HUES64 (cell line): ENCODE measurements around the gene KCNMB2.
A peak's percentile ranks its signal among the peaks of the same experiment; 100 is the strongest.

Experiments used
- H3K27ac ChIP-seq: 2 replicates; pipeline ENCODE4 v1.7.0; 2013; ENCODE audit warnings: low read depth, low read length, inconsistent platforms
- H3K27me3 ChIP-seq: 2 replicates; pipeline ENCODE4 v1.6.1; 2013; ENCODE audit warnings: mild to moderate bottlenecking, low read length; ENCODE audit not compliant: insufficient read depth
- H3K36me3 ChIP-seq: 2 replicates; pipeline ENCODE4 v1.6.1; 2013; ENCODE audit warnings: mild to moderate bottlenecking, low read length; ENCODE audit not compliant: insufficient read depth
- H3K4me1 ChIP-seq: 2 replicates; pipeline ENCODE4 v1.6.1; 2013; ENCODE audit warnings: mild to moderate bottlenecking, low read length, moderate library complexity; ENCODE audit not compliant: insufficient read depth
- H3K4me3 ChIP-seq: 2 replicates; pipeline ENCODE4 v1.5.1; 2013; ENCODE audit warnings: mild to moderate bottlenecking, low read length, moderate library complexity
- H3K9ac ChIP-seq: 2 replicates; pipeline ENCODE4 v1.6.1; 2013; ENCODE audit warnings: mild to moderate bottlenecking, low read depth, low read length
- H3K9me3 ChIP-seq: 2 replicates; pipeline ENCODE4 v1.6.1; 2013; ENCODE audit warnings: low read depth, low read length; ENCODE audit not compliant: insufficient read depth
- WGBS: fragments of 150-250, 120-280 bp; methylation state at CpG from one replicate; pipeline ENCODE4 v1.1.7; 2013; ENCODE audit warnings: missing lambda C conversion rate; 5-methylcytosine and 5-hydroxymethylcytosine counted together

Gene KCNMB2

DNA sequence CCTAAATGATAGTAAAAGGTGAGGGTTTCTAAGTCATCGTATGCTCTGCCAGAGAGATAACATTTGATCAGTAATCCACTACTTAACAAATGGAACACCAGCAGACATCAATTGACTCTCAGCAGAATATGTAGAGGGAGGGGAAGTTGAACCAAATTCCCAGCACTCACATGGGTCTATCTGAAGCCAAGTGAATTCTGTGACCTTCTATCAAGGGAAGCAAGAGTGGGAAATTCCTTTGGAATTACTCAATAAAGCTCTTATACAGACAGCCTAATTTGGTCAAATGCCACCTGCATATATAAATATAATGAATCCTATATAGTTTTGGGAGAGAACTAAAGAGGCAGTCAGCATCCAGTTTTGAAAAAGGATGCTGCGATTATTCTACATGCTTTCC, 15.8 kb upstream of the KCNMB2 start:
- Histone ChIP-seq H3K9me3 (no peaks in the 10 kb centered on the region), H3K36me3 (no peaks in the 10 kb centered on the region), H3K9ac (no peak overlapping the region), H3K27me3 (no peaks in the 10 kb centered on the region), H3K4me3 (no peak overlapping the region), H3K27ac (no peak overlapping the region), H3K4me1 (peaks cover 8% of the 10 kb centered on the region)
- WGBS = 90% methylated on average over 1 of the region's 2 CpGs

DNA sequence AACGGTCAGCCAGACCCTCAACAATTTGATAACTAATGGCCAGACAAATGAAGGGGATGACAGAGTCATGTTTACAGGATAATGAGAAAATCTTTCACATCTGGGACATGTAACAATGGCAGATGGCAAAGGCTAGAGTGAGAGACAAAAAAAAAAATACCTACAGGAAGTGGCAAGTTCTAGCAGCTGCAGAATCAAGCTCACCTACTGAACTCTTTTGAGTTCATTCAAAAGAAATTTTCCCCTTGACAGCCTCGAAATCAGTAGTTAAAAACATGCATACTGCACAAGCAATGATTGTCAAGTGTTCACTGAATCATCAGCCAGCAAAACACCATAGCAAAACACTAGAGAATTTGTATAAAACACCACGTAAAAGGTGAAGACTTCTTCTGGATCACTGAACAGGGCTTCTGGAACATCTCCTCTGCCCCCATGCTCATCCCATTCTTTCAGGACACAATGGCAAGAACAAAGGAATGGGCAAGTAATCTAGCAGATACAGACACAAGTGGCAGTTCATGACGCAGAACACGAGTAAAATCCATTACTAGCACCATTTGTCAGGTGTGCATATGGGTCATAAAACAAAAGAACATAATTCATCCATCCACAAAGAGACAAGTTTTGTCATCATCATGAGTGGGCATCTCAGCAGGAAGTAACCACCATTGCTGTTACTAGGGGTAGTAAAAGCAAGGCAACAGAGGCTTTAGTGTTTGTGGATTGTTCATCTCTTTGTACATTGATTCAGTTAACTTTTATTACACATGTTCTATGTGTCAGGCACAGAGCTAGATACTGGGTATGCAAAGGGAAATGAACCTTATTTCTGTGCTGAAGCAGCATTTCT, 13.8 kb upstream of the KCNMB2 start:
- no peak overlapping the region for H3K27ac ChIP-seq
- peaks cover 9% of the 10 kb centered on the region for H3K4me1 ChIP-seq
- no peaks in the 10 kb centered on the region for H3K9me3 ChIP-seq
- no peak overlapping the region for H3K9ac ChIP-seq
- H3K36me3 ChIP-seq = no peaks in the 10 kb centered on the region
- 93% methylated on average over 5 of the region's 5 CpGs for WGBS
- no peak overlapping the region for H3K4me3 ChIP-seq
- H3K27me3 ChIP-seq = no peaks in the 10 kb centered on the region

DNA sequence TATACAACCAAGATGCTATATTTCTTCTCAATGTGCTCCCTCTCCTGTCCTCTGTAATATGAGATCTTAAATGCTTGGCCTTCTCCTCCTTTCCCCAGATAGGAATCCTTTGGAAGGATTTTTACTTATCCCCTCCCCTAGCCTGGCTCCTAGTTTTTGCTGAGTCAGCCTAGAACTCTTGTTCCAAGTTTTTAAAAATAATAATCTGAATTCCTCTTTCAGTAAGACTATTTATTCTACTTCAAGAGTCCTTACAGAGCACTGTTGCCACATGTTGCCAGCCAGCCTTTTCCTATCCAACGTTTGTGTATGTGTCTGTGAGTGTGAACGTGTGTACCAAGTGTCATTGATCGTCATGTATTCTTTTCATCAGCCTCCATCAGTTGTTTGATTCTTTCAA, 11.0 kb upstream of the KCNMB2 start:
- Histone ChIP-seq H3K27ac (no peak overlapping the region), H3K36me3 (no peaks in the 10 kb centered on the region), H3K4me3 (no peak overlapping the region), H3K4me1 (peaks cover 9% of the 10 kb centered on the region), H3K9me3 (no peaks in the 10 kb centered on the region), H3K27me3 (no peaks in the 10 kb centered on the region), H3K9ac (no peak overlapping the region)
- 92% methylated on average over 3 of the region's 3 CpGs for WGBS

DNA sequence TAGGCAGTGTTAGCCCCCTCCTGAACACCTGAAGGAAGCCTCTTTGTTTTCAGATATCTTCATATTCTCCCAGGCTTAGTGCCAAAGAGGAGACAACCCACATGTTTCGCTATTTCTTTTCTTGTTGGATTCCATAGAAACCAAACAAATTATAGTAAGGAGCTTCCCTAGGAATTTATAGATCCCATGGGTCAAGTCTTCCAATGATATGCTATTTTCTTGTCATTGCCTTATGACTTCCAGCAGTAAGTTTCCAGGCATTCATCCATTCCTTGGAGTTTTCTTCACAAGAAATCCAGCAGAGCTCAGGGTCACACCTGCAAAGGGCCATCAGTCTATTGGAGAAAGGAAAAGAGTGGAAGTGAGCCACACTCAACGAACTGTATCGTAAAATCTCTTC, 9.9 kb upstream of the KCNMB2 start:
- Histone ChIP-seq H3K9ac (no peak overlapping the region), H3K36me3 (no peaks in the 10 kb centered on the region), H3K4me1 (peaks cover 9% of the 10 kb centered on the region), H3K9me3 (no peaks in the 10 kb centered on the region), H3K4me3 (no peak overlapping the region), H3K27ac (no peak overlapping the region), H3K27me3 (no peaks in the 10 kb centered on the region)
- 88% methylated on average over 1 of the region's 3 CpGs for WGBS

DNA sequence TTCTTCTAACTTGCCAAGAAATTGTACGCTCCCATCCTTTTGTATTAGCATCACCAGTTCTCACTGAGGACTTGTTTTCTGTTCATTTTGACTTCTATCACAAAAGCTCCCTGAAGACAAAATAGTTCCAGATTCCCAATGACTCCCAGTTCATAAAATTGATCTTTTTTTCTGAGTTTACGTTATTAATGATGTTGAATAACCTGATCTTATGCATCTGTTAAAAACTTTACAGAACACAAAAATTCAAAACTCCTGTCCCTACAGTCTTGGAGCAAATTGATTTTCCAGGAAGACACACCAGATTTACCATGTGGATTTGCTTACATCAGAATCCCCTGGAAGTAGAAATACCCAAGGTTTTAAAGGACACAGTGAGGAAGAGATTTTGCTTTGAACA, 8.3 kb upstream of the KCNMB2 start:
- Histone ChIP-seq H3K9me3 (no peaks in the 10 kb centered on the region), H3K4me3 (no peak overlapping the region), H3K27ac (no peak overlapping the region), H3K27me3 (no peaks in the 10 kb centered on the region), H3K9ac (no peak overlapping the region), H3K36me3 (no peaks in the 10 kb centered on the region), H3K4me1 (peaks cover 9% of the 10 kb centered on the region)
- 97% methylated on average over 1 of the region's 2 CpGs for WGBS

DNA sequence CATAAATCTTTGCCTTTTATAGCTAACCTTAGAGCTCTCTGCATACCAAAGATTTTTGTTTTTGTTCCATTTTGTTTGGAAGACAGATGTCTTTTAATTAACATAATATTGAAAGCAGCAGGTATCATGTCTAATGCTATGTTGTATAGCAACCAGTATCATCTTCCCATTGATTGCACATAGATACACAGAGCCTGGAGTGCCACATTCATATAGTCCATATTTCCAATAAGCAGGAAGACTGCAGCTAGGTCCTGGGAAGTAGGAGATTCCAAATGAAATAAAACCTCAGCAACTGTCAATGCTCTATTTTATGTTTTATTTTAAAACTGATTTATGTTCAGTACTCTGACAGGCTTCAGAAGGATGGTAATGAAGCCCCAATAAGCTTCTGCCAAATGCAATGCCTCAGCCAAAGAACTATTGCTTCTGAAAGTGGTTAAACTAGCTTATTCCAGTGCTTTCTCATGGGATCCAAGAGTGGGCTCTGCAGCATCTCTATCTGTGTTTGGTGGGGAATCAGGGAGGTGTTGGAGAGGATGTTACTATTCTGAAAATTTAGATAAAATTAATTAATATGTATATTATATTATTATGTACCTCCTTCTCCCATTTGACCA, 6.5 kb upstream of the KCNMB2 start:
- Histone ChIP-seq H3K9me3 (no peaks in the 10 kb centered on the region), H3K4me1 (peaks cover 12% of the 10 kb centered on the region), H3K27me3 (no peaks in the 10 kb centered on the region), H3K27ac (no peak overlapping the region), H3K36me3 (no peaks in the 10 kb centered on the region), H3K9ac (no peak overlapping the region), H3K4me3 (no peak overlapping the region)

DNA sequence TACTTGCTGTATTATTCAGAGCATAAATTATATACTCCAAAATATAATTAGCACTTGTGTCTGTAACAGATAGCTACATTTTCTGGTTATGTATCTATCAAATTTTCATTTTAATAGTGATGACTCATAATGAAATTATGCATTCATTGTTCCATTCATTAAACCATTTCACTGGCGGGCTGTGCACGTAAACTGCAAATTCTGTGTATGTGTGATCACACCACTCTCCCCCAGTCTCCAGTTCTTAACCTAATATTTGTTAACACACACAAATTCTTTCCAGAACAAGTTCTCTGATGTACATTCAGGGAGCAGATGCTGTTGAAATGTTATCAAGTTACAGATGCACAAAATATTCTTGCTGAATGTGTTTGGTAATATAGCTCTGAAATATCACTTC, 3.8 kb upstream of the KCNMB2 start:
- peaks cover 23% of the 10 kb centered on the region for H3K4me1 ChIP-seq
- no peak overlapping the region for H3K27ac ChIP-seq
- H3K27me3 ChIP-seq = peaks cover 13% of the 10 kb centered on the region; the same call in 1 of the 2 replicates
- no peaks in the 10 kb centered on the region for H3K9me3 ChIP-seq
- 100% methylated on average over 2 of the region's 2 CpGs for WGBS
- no peak overlapping the region for H3K9ac ChIP-seq
- no peaks in the 10 kb centered on the region for H3K36me3 ChIP-seq
- H3K4me3 ChIP-seq = no peak overlapping the region

DNA sequence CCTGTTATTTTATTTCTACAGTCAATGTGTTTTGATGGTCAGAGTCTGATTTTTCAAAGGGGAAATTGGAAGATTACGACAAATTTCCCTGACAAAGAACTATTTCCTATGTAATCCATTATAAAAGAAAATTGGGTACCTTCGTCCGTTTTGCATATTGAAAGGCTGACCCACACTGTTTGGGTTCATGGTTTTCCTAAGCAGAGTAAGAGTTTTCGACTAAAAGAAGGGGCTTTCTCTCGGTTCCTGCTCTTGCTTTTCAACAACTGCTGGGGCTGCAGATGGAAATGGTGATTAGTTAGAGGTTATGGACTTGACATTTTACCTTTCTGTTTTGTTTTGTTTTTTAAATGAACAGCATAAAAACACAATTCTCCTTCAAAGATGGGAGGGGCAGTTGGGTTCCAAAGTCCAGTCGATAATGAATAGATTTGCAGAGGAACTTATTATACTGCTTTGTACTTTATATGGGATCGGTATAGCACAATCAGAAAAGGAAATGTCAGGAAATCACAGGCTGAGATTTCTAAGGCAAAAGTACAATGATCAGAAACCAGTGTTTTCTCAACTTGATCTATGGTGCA, 978 bp downstream of the KCNMB2 start:
- H3K9me3 ChIP-seq = no peaks in the 10 kb centered on the region
- H3K27me3 ChIP-seq = peaks cover 13% of the 10 kb centered on the region; the same call in 1 of the 2 replicates
- H3K4me3 ChIP-seq = peak overlapping the region; percentile 52
- no peak overlapping the region; the same call in 1 of the 2 replicates for H3K27ac ChIP-seq
- no peaks in the 10 kb centered on the region for H3K36me3 ChIP-seq
- 50% methylated on average over 6 of the region's 7 CpGs for WGBS
- peak overlapping the region; percentile 50 for H3K9ac ChIP-seq
- peaks cover 31% of the 10 kb centered on the region for H3K4me1 ChIP-seq

DNA sequence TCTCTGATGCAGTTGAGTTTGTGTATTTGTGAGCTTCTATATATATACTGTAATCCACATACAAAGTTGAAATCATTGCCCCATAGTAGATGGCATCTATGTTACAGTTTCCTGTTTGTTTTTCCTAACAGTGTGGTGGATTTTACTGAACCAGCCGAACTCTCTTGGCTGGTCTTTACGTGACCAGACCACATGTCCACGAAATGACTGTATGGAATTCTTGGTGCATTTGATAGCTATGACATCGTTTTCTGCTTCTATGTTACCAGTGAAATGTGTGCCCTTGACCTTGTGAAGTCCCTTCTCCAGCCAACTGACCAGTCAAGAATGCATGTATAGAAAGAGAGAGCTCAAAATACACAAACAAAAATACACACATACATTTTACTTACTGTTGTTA, 1.8 kb downstream of the KCNMB2 start:
- H3K36me3 ChIP-seq = no peaks in the 10 kb centered on the region
- peaks cover 31% of the 10 kb centered on the region for H3K4me1 ChIP-seq
- H3K9ac ChIP-seq = no peak overlapping the region; the same call in 1 of the 2 replicates
- 96% methylated on average over 4 of the region's 4 CpGs for WGBS
- no peak overlapping the region for H3K27ac ChIP-seq
- no peak overlapping the region for H3K4me3 ChIP-seq
- H3K9me3 ChIP-seq = no peaks in the 10 kb centered on the region
- peaks cover 13% of the 10 kb centered on the region; the same call in 1 of the 2 replicates for H3K27me3 ChIP-seq

DNA sequence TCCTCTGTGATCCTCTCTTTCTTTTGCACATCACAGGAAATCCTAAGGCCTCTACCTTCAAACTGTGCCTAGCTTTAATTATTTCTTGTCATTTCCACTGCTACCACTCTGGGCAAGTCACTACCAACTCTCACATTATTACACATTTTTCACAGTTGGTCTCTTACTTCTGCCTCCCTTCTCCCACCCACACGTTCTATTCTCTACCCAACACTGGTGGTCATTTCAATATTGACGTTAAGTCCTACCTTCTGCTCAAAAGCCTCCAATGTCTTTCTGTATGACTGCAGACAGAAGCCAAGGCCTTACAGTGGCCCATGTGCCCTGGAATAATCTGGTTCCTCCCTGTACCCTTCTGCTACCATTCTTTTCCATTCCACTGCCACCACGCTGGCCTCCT, 3.9 kb downstream of the KCNMB2 start:
- WGBS = 88% methylated on average over 3 of the region's 3 CpGs
- no peaks in the 10 kb centered on the region for H3K36me3 ChIP-seq

DNA sequence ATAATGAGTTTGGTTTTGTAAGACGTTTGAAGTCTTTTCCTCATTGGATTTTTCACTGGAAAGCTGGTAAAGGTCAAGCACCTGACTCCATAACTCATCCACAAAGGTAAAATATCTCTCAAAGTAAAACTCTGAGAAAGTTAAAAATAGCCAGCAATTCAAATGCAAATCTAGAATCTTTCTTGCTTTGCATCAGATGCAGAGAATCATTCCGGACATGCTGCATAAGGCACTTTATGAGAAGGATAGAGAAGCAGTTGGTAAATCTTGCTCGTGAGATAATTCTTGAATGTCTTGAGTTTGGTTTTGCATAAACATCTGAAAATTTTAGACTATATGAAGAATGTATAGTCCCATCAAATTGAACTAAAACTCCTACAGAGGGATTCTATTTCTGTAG, 9.1 kb downstream of the KCNMB2 start:
- 89% methylated on average over 3 of the region's 3 CpGs for WGBS
- Histone ChIP-seq H3K27ac (no peak overlapping the region), H3K9me3 (no peaks in the 10 kb centered on the region)

More for the DNA sequence above, 3.9 kb downstream of the KCNMB2 start:
- Histone ChIP-seq H3K27me3 (peaks cover 13% of the 10 kb centered on the region; the same call in 1 of the 2 replicates), H3K27ac (no peak overlapping the region), H3K9me3 (no peaks in the 10 kb centered on the region), H3K4me3 (no peak overlapping the region), H3K4me1 (peaks cover 25% of the 10 kb centered on the region), H3K9ac (no peak overlapping the region)

More for the DNA sequence above, 9.1 kb downstream of the KCNMB2 start:
- H3K4me1 ChIP-seq = peaks cover 12% of the 10 kb centered on the region
- no peak overlapping the region for H3K4me3 ChIP-seq
- no peaks in the 10 kb centered on the region for H3K36me3 ChIP-seq
- H3K27me3 ChIP-seq = no peaks in the 10 kb centered on the region
- H3K9ac ChIP-seq = no peak overlapping the region
